ENCODE results near the gene MAPK7. TPM values are rescaled to one million over a fixed set of nuclear protein-coding genes. Genes with fewer than 3 reads are reported as not detected.

The MAPK7 gene
- total RNA-seq, 4 donors from 2014 or later, result 34.9 to 95.7 (median 61.1) TPM

GRCh38 chr17:19370493-19370960 lies 7.8 kb upstream of the MAPK7 start:
- no peak overlapping the region for H3K4me3 ChIP-seq (ENCODE audit: low read depth, poor library complexity, severe bottlenecking)
- intact Hi-C loops (cut with DNase I; ENCODE audit: low total_unique reads), result no loop called here
- 69 to 70% methylated on average over 5 of the region's 7 CpGs for WGBS, 2 donors
- TF ChIP-seq CTCF (IDR thresholded peaks at IDR 0.05) (no peak), POLR2A (IDR thresholded peaks at IDR 0.05) (no peak)
- DNase-seq (ENCODE audit: low spot score in 2 of 2), result peak in 1 of 2 donors; percentile 85

DNA sequence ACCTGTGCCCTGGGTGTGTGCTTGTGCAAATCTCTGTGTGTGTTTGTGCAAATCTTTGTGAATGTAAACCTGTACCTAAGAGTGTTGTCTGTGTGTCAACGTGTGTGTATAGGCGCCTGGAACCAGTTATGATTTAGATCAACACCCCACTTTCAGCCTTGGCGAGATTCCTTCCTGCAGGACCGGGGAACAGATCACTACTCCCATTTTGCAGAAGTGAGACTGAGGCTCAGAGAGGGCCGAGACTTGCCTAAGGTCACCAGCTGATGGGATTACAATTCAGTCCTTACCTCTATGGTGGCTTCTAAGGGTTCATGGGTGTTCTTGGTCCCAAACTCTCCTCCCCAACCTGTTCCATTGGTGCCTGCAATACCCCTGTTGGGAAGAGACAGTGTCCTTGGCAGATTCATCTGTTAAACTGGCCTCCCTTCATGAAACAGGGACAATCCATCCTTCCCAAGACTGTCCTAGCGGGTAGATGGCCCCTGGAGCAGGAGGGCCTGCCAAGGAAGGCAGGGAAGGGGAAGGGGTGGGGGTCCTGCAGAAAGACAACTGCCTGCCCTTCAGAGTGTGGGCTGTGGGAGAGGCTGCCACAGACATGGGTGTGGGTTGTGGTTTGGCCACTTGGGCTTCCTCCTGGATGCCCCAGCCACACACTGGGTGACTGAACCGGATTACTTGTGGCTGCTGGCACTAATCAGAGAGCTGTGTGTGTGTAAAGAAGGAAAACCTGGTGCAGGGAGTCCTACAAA lies 6.9 kb upstream of the MAPK7 start:
- TF ChIP-seq CTCF (IDR thresholded peaks at IDR 0.05), result no peak
- TF ChIP-seq POLR2A (IDR thresholded peaks at IDR 0.05), result no peak
- no peak for DNase-seq (ENCODE audit: low spot score in 2 of 2)
- intact Hi-C loops (cut with DNase I; ENCODE audit: low total_unique reads), result no loop called here
- H3K4me3 ChIP-seq (ENCODE audit: low read depth, poor library complexity, severe bottlenecking), result no peak overlapping the region
- WGBS, 2 donors, result 66 to 74% methylated on average over 7 of the region's 7 CpGs

DNA sequence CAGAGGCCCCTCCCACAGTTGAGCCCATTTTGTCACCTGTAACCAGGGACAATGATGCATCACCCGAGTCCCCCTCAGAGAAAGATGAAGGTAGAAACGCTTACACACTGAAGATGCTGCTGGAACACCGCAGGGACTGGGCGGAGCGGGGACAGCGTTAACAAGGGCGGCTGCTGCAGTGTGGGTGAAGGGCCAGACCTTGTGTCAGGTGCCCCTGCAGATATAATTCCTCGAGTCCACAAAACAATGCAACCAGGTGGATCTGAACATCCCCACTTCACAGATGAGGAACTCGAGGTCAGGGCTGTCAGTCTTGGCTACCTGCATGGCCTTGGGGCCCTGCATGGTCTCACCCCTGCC lies 6.3 kb upstream of the MAPK7 start:
- intact Hi-C loops (cut with DNase I; ENCODE audit: low total_unique reads), result no loop called here
- peak in 1 of 2 donors; percentile 62 for DNase-seq (ENCODE audit: low spot score in 2 of 2)
- no peak overlapping the region for H3K4me3 ChIP-seq (ENCODE audit: low read depth, poor library complexity, severe bottlenecking)
- 82 to 86% methylated on average over 9 of the region's 9 CpGs for WGBS, 2 donors
- TF ChIP-seq POLR2A (IDR thresholded peaks at IDR 0.05) (no peak), CTCF (IDR thresholded peaks at IDR 0.05) (no peak)

GRCh38 chr17:19372439-19372838 lies 5.9 kb upstream of the MAPK7 start:
- TF ChIP-seq CTCF (IDR thresholded peaks at IDR 0.05) (no peak), POLR2A (IDR thresholded peaks at IDR 0.05) (no peak)
- DNase-seq (ENCODE audit: low spot score in 2 of 2), result peak in 1 of 2 donors; percentile 76
- 87 to 90% methylated on average over 12 of the region's 12 CpGs for WGBS, 2 donors
- H3K4me3 ChIP-seq (ENCODE audit: low read depth, poor library complexity, severe bottlenecking), result no peak overlapping the region
- intact Hi-C loops (cut with DNase I; ENCODE audit: low total_unique reads), result no loop called here

DNA sequence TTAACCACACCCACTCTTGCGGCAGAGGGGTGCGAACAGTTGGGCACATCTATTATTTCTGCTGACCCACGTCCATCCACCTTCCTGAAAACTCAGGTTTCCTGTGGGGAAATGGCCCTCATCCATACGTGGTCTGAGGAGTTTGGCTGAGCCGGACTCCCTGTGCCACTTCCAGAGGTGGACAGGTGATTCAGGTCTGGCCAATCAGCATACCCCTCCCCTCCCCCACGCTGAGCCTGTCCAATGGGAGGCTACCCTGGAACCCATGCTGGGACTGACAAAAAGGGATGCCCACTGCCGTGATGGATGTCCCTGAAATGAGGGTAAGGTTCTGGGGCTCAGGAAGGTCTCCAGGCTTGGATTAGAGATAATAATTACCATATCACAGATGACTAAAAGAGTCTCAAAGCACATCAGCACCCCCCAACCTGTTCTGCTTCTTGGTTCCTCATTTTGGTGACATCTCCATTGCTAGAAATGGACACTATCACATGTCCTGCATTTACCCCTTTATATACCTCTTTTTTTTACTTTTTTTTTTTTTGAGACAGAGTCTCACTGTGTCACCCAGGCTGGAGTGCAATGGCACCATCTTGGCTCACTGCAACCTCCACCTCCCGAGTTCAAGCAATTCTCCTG lies 5.3 kb upstream of the MAPK7 start:
- WGBS, 2 donors, result 91 to 92% methylated on average over 8 of the region's 8 CpGs
- DNase-seq (ENCODE audit: low spot score in 2 of 2), result peak in 1 of 2 donors; percentile 65
- TF ChIP-seq POLR2A (IDR thresholded peaks at IDR 0.05), result no peak
- TF ChIP-seq CTCF (IDR thresholded peaks at IDR 0.05), result no peak
- intact Hi-C loops (cut with DNase I; ENCODE audit: low total_unique reads), result no loop called here
- H3K4me3 ChIP-seq (ENCODE audit: low read depth, poor library complexity, severe bottlenecking), result no peak overlapping the region

Data from lower leg skin (tissue), 4 donors.